SU-DHL-6 (cell line): ENCODE data around the gene DUS1L.

Experiments
- H2AFZ ChIP-seq: fragments of 200-600 bp; sonication (generic); 2 replicates; pipeline ENCODE4 v1.6.1; 2014; ENCODE audit warnings: low read depth, mild to moderate bottlenecking, moderate library complexity, mixed read lengths, antibody characterized with exemption, low read length; ENCODE audit not compliant: severe bottlenecking
- H3F3A ChIP-seq: fragments of 200-600 bp; shearing (Covaris generic); 2 replicates; pipeline ENCODE4 v1.6.0; 2016; ENCODE audit warnings: antibody characterized with exemption, mild to moderate bottlenecking; ENCODE audit not compliant: insufficient read depth
- H3K27ac ChIP-seq: fragments of 200-600 bp; sonication (generic); 2 replicates; pipeline ENCODE4 v1.5.1; 2016; ENCODE audit warnings: low read depth, mild to moderate bottlenecking, low read length, moderate library complexity, mixed read lengths
- H3K27me3 ChIP-seq: fragments of 200-600 bp; sonication (generic), shearing (Covaris generic); 2 replicates; pipeline ENCODE4 v1.6.0; 2014; ENCODE audit warnings: mild to moderate bottlenecking, low read length
- H3K36me3 ChIP-seq: fragments of 200-600 bp; sonication (generic); 2 replicates; pipeline ENCODE4 v1.6.1; 2014; ENCODE audit warnings: mild to moderate bottlenecking, low read length, mixed read lengths
- H3K4me2 ChIP-seq: fragments of 300-600, 200-600 bp; shearing (Covaris generic), sonication (generic); 2 replicates; pipeline ENCODE4 v1.6.0; 2014; ENCODE audit warnings: low read length, low read depth, mild to moderate bottlenecking; ENCODE audit not compliant: poor library complexity, severe bottlenecking
- H3K4me3 ChIP-seq: fragments of 200-600 bp; sonication (generic); 2 replicates; pipeline ENCODE4 v1.5.1; 2014; ENCODE audit warnings: antibody characterized with exemption, low read length, mild to moderate bottlenecking, mixed read lengths; ENCODE audit not compliant: insufficient read depth, poor library complexity, severe bottlenecking
- H3K79me2 ChIP-seq: fragments of 200-600 bp; sonication (generic); 2 replicates; pipeline ENCODE4 v1.6.1; 2014; ENCODE audit warnings: mild to moderate bottlenecking, low read length, moderate library complexity; ENCODE audit not compliant: insufficient read depth
- H3K9ac ChIP-seq: fragments of 200-600 bp; sonication (generic); 2 replicates; pipeline ENCODE4 v1.7.0; 2014; ENCODE audit warnings: mild to moderate bottlenecking, low read length
- H3K9me2 ChIP-seq: fragments of 200-600 bp; sonication (generic); replicated peaks from 2 replicates; pipeline ENCODE4 v1.6.1; 2014; ENCODE audit warnings: low read length; ENCODE audit not compliant: insufficient read depth
- H3K9me3 ChIP-seq: fragments of 200-600 bp; sonication (generic); 2 replicates; pipeline ENCODE4 v1.6.1; 2014; ENCODE audit warnings: low read length, mixed read lengths; ENCODE audit not compliant: insufficient read depth
- H4K20me1 ChIP-seq: fragments of 200-600 bp; sonication (generic); 2 replicates; pipeline ENCODE4 v1.6.1; 2014; ENCODE audit warnings: low read depth, mild to moderate bottlenecking, antibody characterized with exemption, low read length, moderate library complexity, mixed read lengths
- CTCF ChIP-seq: fragments of 200-600 bp; sonication (generic); IDR thresholded peaks from one replicate; pipeline ENCODE4 v1.5.1; 2017; ENCODE audit warnings: antibody characterized with exemption, mild to moderate bottlenecking, low read length, moderate library complexity; ENCODE audit not compliant: insufficient read depth, poor library complexity, severe bottlenecking
- EZH2phosphoT487 ChIP-seq: fragments of 200-600 bp; sonication (generic), shearing (Covaris generic); conservative IDR thresholded peaks from 2 replicates; pipeline ENCODE4 v1.6.1; 2018; ENCODE audit warnings: mild to moderate bottlenecking, antibody characterized with exemption, low read length, moderate library complexity, mixed read lengths

DUS1L gene

GRCh38 chr17:82092995-82093751, 27.6 kb upstream of the DUS1L start:
- Histone ChIP-seq H3K27ac (no peak overlapping the region), H3K4me2 (no peak overlapping the region), H3K79me2 (peaks cover 32% of the 10 kb centered on the region), H3K4me3 (no peak overlapping the region), H3K9me3 (no peaks in the 10 kb centered on the region), H4K20me1 (no peaks in the 10 kb centered on the region; the same call in 1 of the 2 replicates), H3K9me2 (no peaks in the 10 kb centered on the region), H3K9ac (no peak overlapping the region), H3K27me3 (no peaks in the 10 kb centered on the region), H2AFZ (no peak overlapping the region), H3F3A (no peaks in the 10 kb centered on the region), H3K36me3 (0 out of 2 replicates have a peak, but pooled peaks cover 2% of the 10 kb centered on the region)
- TF ChIP-seq CTCF (no peak), EZH2phosphoT487 (no peak)

GRCh38 chr17:82092628-82092994, 27.0 kb upstream of the DUS1L start:
- Histone ChIP-seq H3K27me3 (no peaks in the 10 kb centered on the region), H3K9me3 (no peaks in the 10 kb centered on the region), H3K79me2 (peaks cover 28% of the 10 kb centered on the region), H4K20me1 (no peaks in the 10 kb centered on the region; the same call in 1 of the 2 replicates), H3F3A (no peaks in the 10 kb centered on the region), H3K9me2 (no peaks in the 10 kb centered on the region), H3K4me2 (no peak overlapping the region), H3K36me3 (0 out of 2 replicates have a peak, but pooled peaks cover 2% of the 10 kb centered on the region), H3K9ac (no peak overlapping the region), H3K27ac (no peak overlapping the region), H2AFZ (no peak overlapping the region), H3K4me3 (no peak overlapping the region)
- no peak for TF ChIP-seq EZH2phosphoT487
- TF ChIP-seq CTCF = no peak

- Histone ChIP-seq H3K79me2 (peaks cover 23% of the 10 kb centered on the region), H3K27ac (no peak overlapping the region), H4K20me1 (no peaks in the 10 kb centered on the region; the same call in 1 of the 2 replicates), H3F3A (no peaks in the 10 kb centered on the region), H3K4me2 (no peak overlapping the region), H2AFZ (no peak overlapping the region), H3K9ac (no peak overlapping the region), H3K36me3 (0 out of 2 replicates have a peak, but pooled peaks cover 2% of the 10 kb centered on the region), H3K9me3 (no peaks in the 10 kb centered on the region), H3K9me2 (no peaks in the 10 kb centered on the region), H3K27me3 (no peaks in the 10 kb centered on the region), H3K4me3 (no peak overlapping the region)
- TF ChIP-seq CTCF (no peak), EZH2phosphoT487 (no peak)
Measured at GRCh38 chr17:82092094-82092586, 26.5 kb upstream of the DUS1L start.
